Measurements from ENCODE around the gene RGS9. TPM values are rescaled to one million over a fixed set of nuclear protein-coding genes. Genes with fewer than 3 reads are reported as not detected.
"Not testable (repeated sequence)": the region's sequence is repeated elsewhere in the genome, so short reads cannot be mapped to it uniquely, and the experiment has no call there.

The RGS9 gene
- 1 to 10 TPM in 10 of 12 donors, not detected in 2; 1.9 to 6.7 (median 3.0) TPM for polyA plus RNA-seq (ENCODE audit: insufficient read length in 12 of 12)
- long read RNA-seq, donor 1, partial matches to known transcripts: 0 of 1 reads
- long read RNA-seq, donor 1, other reads (novel, unspliced or antisense): 0 of 1 reads
- long read RNA-seq, donor 2, transcript RGS9-212 (3 exons, 2,736 nt): major isoform, 5 of 5 reads
- long read RNA-seq, donor 2, partial matches to known transcripts: 0 of 5 reads
- long read RNA-seq, donor 2, other reads (novel, unspliced or antisense): 0 of 5 reads
- long read RNA-seq, donor 3, partial matches to known transcripts: 0 of 3 reads
- long read RNA-seq, donor 3, other reads (novel, unspliced or antisense): 0 of 3 reads
- long read RNA-seq, donor 4, partial matches to known transcripts: 0 of 3 reads
- long read RNA-seq, donor 4, other reads (novel, unspliced or antisense): 0 of 3 reads
- long read RNA-seq, donor 5, partial matches to known transcripts: 0 of 3 reads
- long read RNA-seq, donor 5, other reads (novel, unspliced or antisense): 0 of 3 reads
- long read RNA-seq, donor 6: 0 reads
- long read RNA-seq, donor 7, partial matches to known transcripts: 0 of 3 reads
- long read RNA-seq, donor 7, other reads (novel, unspliced or antisense): 0 of 3 reads
- long read RNA-seq, donor 8, partial matches to known transcripts: 0 of 3 reads
- long read RNA-seq, donor 8, other reads (novel, unspliced or antisense): 0 of 3 reads
- long read RNA-seq, donor 9, partial matches to known transcripts: 0 of 3 reads
- long read RNA-seq, donor 9, other reads (novel, unspliced or antisense): 0 of 3 reads
- long read RNA-seq, donor 10, partial matches to known transcripts: 0 of 1 reads
- long read RNA-seq, donor 10, other reads (novel, unspliced or antisense): 0 of 1 reads
- long read RNA-seq, donor 11, transcript RGS9-212 (3 exons, 2,736 nt): major isoform, 5 of 5 reads
- long read RNA-seq, donor 11, partial matches to known transcripts: 0 of 5 reads
- long read RNA-seq, donor 11, other reads (novel, unspliced or antisense): 0 of 5 reads

DNA sequence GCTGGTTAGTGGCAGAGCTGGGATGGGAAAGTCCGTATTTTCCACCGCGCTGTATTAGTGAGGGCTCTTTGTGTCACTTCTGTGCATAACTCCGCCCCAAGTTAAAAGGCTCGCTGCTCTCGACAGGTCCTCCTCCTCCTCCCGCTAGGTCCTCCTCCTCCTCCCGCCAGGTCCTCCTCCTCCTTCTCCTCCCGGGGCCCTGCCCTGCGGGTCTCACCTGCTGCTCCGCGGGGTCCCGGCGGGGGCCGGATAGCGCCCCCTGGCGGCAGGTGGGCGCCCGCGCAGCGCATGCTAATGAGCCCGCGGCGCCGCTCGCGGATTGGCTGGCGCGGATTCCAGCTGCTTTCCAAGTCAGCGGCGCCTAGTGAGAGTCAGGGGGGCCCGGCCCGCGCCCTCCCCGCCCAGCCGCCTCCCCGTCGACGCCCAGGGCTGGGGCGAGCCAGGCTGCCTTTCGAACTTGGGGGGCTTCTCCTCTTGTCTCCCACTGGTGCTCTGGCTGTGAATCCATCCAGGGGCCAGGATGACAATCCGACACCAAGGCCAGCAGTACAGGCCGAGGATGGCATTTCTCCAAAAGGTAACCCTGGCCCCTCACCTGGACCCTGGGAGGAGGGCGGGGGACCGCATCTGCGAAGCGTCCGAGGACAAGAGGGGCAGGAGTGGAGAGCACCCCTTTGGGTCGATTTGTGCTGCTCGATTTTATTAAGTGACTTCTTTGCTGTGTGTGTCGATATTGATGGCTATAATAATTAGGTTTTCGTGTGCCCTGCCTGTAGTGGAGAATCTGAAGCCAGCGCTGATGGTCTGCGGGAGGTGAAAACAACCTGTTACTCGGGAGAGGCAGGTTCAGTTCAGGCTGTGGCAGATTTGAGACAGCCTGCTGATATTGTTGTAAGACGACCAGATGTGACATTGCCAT lies at the start of gene RGS9:
Gene RGS9 (plus strand): TSS at position 350 of the 919 bp plus-strand sequence. CDS start 171 bp downstream, at position 521.
- DNase-seq: peak; percentile 76

DNA sequence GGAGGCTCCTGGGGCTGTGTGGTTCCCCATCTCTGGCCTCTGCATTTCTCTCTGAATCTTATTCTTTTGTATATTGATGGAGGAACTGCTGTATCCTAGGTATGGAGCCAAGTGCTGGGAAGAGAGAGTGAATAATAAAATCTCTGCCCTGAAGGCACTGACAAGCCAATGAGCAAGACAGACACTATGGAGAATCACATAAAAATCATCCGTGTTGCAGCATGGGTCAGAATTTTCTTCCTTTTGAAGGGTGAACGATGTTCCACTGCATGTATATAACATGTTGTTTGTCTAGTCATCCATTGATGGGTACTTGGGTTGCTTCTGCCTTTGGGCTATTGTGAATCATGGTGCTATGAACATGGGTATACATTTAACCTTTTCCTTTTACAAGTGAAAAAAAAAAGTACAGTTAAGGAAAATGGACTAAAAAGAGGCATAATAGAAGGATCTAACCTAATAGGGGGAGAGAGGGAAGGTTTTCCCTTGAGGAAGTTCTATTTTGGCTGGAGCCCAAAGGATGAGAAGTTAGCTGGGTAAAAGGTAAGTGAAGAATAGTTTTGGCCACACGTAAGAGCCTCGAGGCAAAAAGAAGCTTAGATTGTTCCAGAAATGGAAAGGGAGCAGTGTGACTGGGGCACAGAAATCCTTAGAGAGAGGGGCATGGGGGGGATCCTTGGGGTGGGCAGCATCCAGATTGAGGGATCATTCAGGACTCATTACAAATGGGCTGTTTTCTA lies 48.4 kb upstream of the RGS9 start:
- DNase-seq: no peak

DNA sequence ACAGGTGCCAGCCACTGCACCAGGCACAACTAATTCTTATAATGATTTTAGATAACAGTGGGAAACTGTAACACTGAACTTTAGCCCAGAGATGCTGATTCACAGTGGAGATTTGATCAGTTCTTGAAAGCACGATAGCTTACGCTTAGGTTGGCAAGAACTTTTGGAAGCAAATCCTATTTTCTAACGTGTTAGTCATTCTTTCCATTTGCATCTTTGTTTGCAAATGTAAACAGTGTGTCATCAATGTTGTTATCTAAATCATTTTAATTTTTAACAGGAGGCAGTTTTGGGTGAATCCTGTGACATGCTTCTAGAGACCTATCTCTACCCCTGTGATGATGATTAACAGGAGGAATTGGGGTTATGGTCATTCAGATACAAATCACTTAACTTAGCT lies 44.9 kb upstream of the RGS9 start:
- no peak for DNase-seq

DNA sequence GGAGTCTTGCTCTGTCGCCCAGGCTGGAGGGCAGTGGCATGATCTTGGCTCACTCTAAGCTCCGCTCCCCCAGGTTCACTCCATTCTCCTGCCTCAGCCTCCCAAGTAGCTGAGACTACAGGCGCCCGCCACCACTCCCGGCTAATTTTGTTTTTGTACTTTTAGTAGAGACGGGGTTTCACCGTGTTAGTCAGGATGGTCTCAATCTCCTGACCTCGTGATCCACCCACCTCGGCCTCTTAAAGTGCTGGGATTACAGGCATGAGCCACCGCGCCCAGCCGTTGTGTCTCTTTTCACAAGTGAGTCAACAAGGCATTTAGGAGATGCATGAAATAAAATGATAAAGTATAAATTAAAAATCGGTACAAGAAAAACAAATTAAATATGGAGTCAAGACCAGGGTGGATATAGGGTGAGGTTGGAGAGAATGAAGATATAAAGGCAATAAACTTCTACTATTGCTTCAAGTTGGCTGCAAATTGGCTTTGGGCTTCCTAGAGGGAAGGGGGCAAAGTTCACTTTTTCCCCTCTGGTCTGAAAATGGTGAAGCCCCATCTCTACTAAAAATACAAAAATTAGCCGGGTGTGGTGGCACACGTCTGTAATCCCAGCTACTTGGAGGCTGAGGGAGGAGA lies 44.3 kb upstream of the RGS9 start:
- DNase-seq: not testable (repeated sequence)

GRCh38 chr17:65093930-65094329 lies 43.2 kb upstream of the RGS9 start:
- no peak for DNase-seq

- no peak for DNase-seq
These were observed 41.7 kb upstream of the RGS9 start for GRCh38 chr17:65095465-65095864.

DNA sequence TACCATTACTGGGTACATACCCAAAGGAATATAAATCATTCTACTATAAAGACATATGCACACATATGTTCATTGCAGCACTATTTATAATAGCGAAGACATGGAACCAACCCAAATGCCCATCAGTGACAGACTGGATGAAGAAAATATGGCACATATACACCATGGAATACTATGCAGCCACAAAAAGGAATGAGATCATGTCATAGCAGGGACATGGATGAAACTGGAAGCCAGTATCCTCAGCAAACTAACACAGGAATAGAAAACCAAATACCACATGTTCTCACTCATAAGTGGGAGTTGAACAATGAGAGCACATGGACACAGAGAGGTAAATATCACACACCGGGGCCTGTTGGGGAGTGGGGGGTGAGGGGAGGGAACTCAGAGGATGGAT lies 40.8 kb upstream of the RGS9 start:
- DNase-seq: not testable (repeated sequence)

GRCh38 chr17:65097110-65097509 lies 40.1 kb upstream of the RGS9 start:
- no peak for DNase-seq

- DNase-seq: no peak
These were observed 37.7 kb upstream of the RGS9 start for GRCh38 chr17:65099475-65099874.

DNA sequence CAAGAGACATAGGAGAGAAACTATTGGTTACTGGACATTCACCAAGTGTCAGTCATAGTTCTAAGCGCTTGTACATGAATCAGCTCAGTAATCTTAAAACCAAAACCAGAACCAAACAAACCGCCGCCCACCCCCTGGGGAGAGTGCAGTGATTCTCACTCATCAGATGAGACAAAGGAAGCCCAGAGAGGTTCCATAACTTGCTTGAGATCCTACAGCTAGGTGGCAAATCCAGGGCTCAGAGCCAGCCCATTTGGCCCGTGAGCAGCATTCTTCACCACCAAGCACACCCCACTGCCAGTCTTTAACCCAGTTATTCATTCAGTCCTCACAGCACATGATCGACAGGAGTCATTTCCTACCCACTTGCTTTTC lies 37.2 kb upstream of the RGS9 start:
- no peak for DNase-seq

DNA sequence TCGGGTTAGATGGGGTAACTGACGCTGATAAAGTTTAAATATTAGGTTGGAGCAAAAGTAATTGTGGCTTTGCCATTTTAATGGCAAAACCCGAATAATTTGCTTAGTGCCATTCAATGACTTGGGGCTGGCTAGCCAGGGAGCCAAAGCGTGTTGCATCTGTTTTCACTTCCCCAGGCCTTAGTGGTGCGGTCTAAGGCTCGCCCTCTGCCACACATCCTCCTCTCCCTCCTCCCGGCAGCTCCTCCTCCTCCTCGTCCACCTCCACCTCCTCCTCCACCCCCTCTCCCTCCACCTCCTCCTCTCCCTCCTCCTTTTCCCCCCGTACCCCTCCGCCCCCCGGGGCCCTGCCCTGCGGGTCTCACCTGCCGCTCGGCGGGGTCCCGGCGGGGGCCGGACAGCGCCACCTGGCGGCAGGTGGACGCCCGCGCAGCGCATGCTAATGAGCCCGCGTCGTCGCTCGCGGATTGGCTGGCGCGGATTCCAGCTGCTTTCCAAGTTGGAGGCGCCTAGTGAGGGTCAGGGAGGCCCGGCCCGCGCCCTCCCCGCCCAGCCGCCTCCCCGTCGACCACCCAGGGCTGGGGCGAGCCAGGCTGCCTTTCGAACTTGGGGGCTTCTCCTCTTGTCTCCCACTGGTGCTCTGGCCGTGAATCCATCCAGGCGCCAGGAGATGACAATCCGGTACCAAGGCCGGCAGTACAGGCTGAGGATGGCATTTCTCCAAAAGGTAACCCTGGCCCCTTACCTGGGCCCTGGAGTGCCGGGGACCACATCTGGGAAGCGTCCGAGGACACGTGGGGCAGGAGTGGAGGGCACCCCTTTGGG lies 36.6 kb upstream of the RGS9 start:
- peak; percentile 86 for DNase-seq

GRCh38 chr17:65101371-65101770 lies 35.8 kb upstream of the RGS9 start:
- DNase-seq: no peak

DNA sequence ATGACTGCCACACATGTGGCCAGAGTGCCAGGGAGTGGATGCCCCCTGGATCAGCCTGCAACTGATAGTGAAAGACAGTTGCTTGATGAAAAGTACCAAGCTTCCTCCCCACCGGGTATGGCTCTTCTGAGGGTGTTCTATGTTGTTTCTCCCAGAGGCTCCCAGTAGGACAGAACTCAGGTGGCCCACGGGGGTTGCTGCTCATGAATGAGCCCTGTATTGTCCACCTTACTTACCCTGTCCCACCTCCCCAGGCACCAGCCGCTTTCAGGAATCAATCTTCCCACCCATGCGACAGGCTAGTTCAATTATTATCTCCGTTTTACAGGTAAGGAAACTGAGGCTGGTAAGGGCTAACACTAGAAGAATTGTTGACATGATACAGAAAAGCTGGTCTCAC lies 34.9 kb upstream of the RGS9 start:
- DNase-seq: no peak

DNA sequence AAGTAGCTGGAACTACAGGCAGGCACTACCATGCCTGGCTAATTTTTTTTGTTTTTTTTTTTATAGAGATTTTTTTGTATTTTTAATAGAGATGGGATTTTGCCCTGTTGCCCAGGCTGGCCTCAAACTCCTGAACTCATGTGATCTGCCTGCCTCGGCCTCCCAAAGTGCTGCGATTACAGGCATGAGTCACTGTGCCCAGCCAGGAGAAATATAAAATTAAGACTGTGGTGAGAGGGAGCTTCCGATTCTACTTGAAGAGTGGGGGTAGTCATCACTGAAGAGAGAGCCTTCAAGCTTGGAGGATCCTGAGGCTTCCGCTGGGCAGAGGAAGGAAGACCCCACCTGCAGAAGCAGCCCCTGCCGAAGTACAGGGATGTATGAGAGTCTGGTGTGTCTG lies 34.4 kb upstream of the RGS9 start:
- no peak for DNase-seq

DNA sequence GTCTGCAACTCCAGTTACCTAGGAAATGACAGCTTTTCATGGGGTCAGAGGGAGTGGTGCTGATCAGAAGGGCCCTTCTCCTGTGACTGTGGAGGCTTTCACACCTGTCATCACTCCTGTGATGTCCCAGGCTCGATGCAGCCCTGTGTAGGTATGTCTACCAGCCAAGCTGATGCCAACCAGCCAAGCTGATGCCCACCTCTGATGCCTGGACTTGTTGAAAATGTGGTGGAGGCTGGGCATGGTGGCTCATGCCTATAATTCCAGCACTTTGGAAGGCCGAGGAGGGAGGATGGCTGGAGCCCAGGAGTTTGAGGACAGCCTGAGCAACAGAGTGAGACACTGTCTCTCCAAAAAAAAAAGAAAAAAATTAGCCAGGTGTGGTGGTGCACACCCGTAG lies 33.7 kb upstream of the RGS9 start:
- DNase-seq: no peak

GRCh38 chr17:65103896-65104295 lies 33.3 kb upstream of the RGS9 start:
- DNase-seq: no peak

- no peak for DNase-seq
These were observed 32.6 kb upstream of the RGS9 start for GRCh38 chr17:65104541-65104940.

- no peak for DNase-seq
These were observed 32.2 kb upstream of the RGS9 start for GRCh38 chr17:65104973-65105372.

- DNase-seq: no peak
These were observed 29.0 kb upstream of the RGS9 start for GRCh38 chr17:65108152-65108551.
